B cell (primary cell): ENCODE data around the gene ITFG1. TPM values are rescaled to one million over a fixed set of nuclear protein-coding genes. Genes with fewer than 3 reads are reported as not detected.

Experiments used
- ATAC-seq: fragments of 200-7000 bp; cut with Tn5 transposase; one replicate; pipeline ENCODE4 v1.10.0; 2021; ENCODE audit warnings: low read depth, mild to moderate bottlenecking, moderate number of reproducible peaks, moderate library complexity
- CTCF ChIA-PET: fragments of 350-600 bp; sonication (Branson Sonifier 250); formaldehyde crosslinking; loops from one replicate; lab custom pipeline; 2021; ENCODE audit warnings: antibody characterized with exemption, inconsistent platforms; lab: Charles Lee
- POLR2A ChIA-PET: fragments of 350-600 bp; sonication (Branson Sonifier 250); formaldehyde crosslinking; loops from one replicate; lab custom pipeline; 2021; ENCODE audit warnings: antibody characterized with exemption; lab: Charles Lee
- DNase-seq: peaks from one replicate; pipeline ENCODE4 v3.0.0; 2013
- H2AFZ ChIP-seq: 2 replicates; pipeline ENCODE4 v1.6.1; 2012; ENCODE audit warnings: mild to moderate bottlenecking, low read depth, low read length; ENCODE audit not compliant: insufficient read depth, poor library complexity, severe bottlenecking
- H3K27ac ChIP-seq, 2 donors: 1 replicate in 1 of 2; 2 replicates in 1 of 2; pipeline ENCODE4 v1.5.1; 2012 to 2013; ENCODE audit warnings: low read length in 2 of 2, mild to moderate bottlenecking in 2 of 2, moderate library complexity in 1 of 2
- H3K27me3 ChIP-seq, 4 experiments: fragments of 200-600 bp in 1 of 4; sonication (generic) in 1 of 4; replicated peaks in 1 of 4; 1 replicate in 2 of 4; 2 replicates in 2 of 4; pipeline versions ENCODE4 v1.6.1 to v1.7.0; 2013 to 2016; ENCODE audit warnings: low read length in 3 of 4, mild to moderate bottlenecking in 2 of 4, mixed read lengths in 1 of 4, moderate library complexity in 1 of 4; ENCODE audit not compliant: insufficient read depth in 4 of 4, control insufficient read depth in 3 of 4; ENCODE audit errors: control extremely low read depth in 1 of 4
- H3K36me3 ChIP-seq, 2 experiments: replicated peaks in 1 of 2; 1 replicate in 1 of 2; 2 replicates in 1 of 2; pipeline versions ENCODE4 v1.6.1 to v1.7.1; 2013; ENCODE audit warnings: low read length in 1 of 2; ENCODE audit not compliant: insufficient read depth in 2 of 2, control insufficient read depth in 1 of 2; ENCODE audit errors: control extremely low read depth in 1 of 2, extremely low read depth in 1 of 2
- H3K4me1 ChIP-seq, 2 donors: fragments of 200-600 bp in 1 of 2; sonication (generic) in 1 of 2; 1 replicate in 1 of 2; 2 replicates in 1 of 2; pipeline versions ENCODE4 v1.5.1 to v1.6.1; 2013 to 2017; ENCODE audit warnings: low read length in 2 of 2; ENCODE audit not compliant: control insufficient read depth in 2 of 2, insufficient read depth in 2 of 2
- H3K4me2 ChIP-seq: replicated peaks from 2 replicates; pipeline ENCODE3; 2012; ENCODE audit warnings: mild to moderate bottlenecking, low read depth, low read length; ENCODE audit not compliant: poor library complexity, severe bottlenecking
- H3K4me3 ChIP-seq, 5 experiments: fragments of 200-600 bp in 1 of 5; sonication (generic) in 1 of 5; 1 replicate in 3 of 5; 2 replicates in 2 of 5; pipeline versions ENCODE4 v1.5.1 to v1.7.0; 2011 to 2016; ENCODE audit warnings: low read length in 4 of 5, mild to moderate bottlenecking in 4 of 5, low read depth in 2 of 5, control low read depth in 1 of 5, moderate library complexity in 1 of 5; ENCODE audit not compliant: insufficient read depth in 1 of 5; ENCODE audit errors: control extremely low read depth in 1 of 5, extremely low read depth in 1 of 5
- H3K79me2 ChIP-seq: fragments of 200-600 bp; sonication (generic); one replicate; pipeline ENCODE4 v1.6.0; 2016; ENCODE audit warnings: low read length; ENCODE audit not compliant: control insufficient read depth, insufficient read depth
- H3K9ac ChIP-seq: fragments of 200-600 bp; sonication (generic); 2 replicates; pipeline ENCODE4 v1.6.1; 2017; ENCODE audit warnings: mild to moderate bottlenecking, low read length, moderate library complexity
- H3K9me3 ChIP-seq, 3 donors: one replicate each; pipeline versions ENCODE4 v1.6.1 to v1.7.1; 2013; ENCODE audit warnings: low read length in 2 of 3; ENCODE audit not compliant: control insufficient read depth in 2 of 3, insufficient read depth in 1 of 3; ENCODE audit errors: control extremely low read depth in 1 of 3
- H4K20me1 ChIP-seq: 2 replicates; pipeline ENCODE4 v1.6.0; 2012; ENCODE audit warnings: mild to moderate bottlenecking, low read length; ENCODE audit not compliant: insufficient read depth, control insufficient read depth, poor library complexity, severe bottlenecking
- H3K27ac Mint-ChIP-seq: one replicate; pipeline ENCODE4 v1.8.0; 2021; ENCODE audit warnings: mixed read lengths
- H3K27me3 Mint-ChIP-seq: one replicate; pipeline ENCODE4 v1.8.0; 2021; ENCODE audit warnings: mixed read lengths
- H3K4me1 Mint-ChIP-seq: one replicate; pipeline ENCODE4 v1.8.0; 2021; ENCODE audit warnings: mixed read lengths
- H3K4me3 Mint-ChIP-seq: one replicate; pipeline ENCODE4 v1.8.0; 2021; ENCODE audit warnings: mixed read lengths
- H3K9me3 Mint-ChIP-seq: one replicate; pipeline ENCODE4 v1.8.0; 2022; ENCODE audit warnings: mixed read lengths; ENCODE audit not compliant: insufficient read depth
- CTCF ChIP-seq: fragments of 200-600 bp; IDR thresholded peaks from one replicate; pipeline ENCODE4 v1.8.0; 2022; ENCODE audit warnings: antibody characterized with exemption, mild to moderate bottlenecking
- EZH2 ChIP-seq: IDR thresholded peaks from 2 replicates; pipeline ENCODE4 v1.6.1; 2012; ENCODE audit warnings: borderline replicate concordance, low read depth, mild to moderate bottlenecking, moderate library complexity, low read length; ENCODE audit not compliant: insufficient read depth, poor library complexity, severe bottlenecking
- WGBS: methylation state at CpG from one replicate; pipeline ENCODE4 v1.1.5; 2013; ENCODE audit warnings: missing lambda C conversion rate; ENCODE audit not compliant: insufficient coverage; 5-methylcytosine and 5-hydroxymethylcytosine counted together
- intact Hi-C: fragments of 100-400 bp; cut with micrococcal nuclease; formaldehyde crosslinking; loops from one replicate; pipeline ENCODE4 v1.10.0; 2022
- polyA plus RNA-seq: library from polyadenylated mRNA; depleted of rRNA; stranded (reverse); fragments of >200 nt; gene quantifications from 2 replicates; pipeline ENCODE4 v1.2.3, GENCODE V29; 2012
- total RNA-seq, 2 donors: library from RNA; stranded (reverse); fragments of 120-200 nt in 1 of 2; gene quantifications; 1 replicate in 1 of 2; 2 replicates in 1 of 2; pipeline versions ENCODE4 v1.2.3 to v1.2.4, GENCODE V29; 2013 to 2022

The ITFG1 gene
- total and polyA plus RNA-seq, 2 donors (not counting 1 experiment from before 2014, with no cell fraction given), result 9.7 to 40.4 TPM

DNA sequence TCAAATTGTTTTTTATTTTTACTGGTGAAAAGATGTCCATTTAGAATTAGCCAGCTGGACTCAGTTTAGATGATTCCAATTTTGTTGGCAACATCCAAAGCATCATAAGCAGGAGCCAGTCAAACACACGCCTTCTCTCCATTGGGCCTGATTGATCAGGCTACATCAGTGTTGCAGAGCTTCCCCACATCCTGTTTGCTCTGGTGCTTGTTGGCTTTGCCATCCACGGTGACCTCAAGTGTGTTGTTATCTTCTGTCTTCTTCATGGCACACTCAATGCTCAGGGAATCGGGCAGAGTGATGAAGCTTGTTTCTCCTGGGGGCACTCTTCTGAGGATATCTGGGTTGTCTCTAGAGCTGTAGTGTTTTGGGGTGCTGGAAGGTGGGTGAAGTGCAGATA, 310.8 kb downstream of the ITFG1 start:
- intact Hi-C loops, result no loop called here
- Histone ChIP-seq H2AFZ (no peak overlapping the region), H3K9me3 (peaks cover 0 to 8% (median 4%) of the 10 kb centered on the region in 3 donors), H3K79me2 (no peaks in the 10 kb centered on the region), H3K27ac (no peak overlapping the region), H3K4me1 (no peaks in the 10 kb centered on the region), H4K20me1 (no peaks in the 10 kb centered on the region), H3K36me3 (peaks cover 0 to 10% of the 10 kb centered on the region in 2 experiments), H3K4me2 (no peak overlapping the region), H3K9ac (no peak overlapping the region), H3K4me3 (no peak overlapping the region), H3K27me3 (no peaks in the 10 kb centered on the region)
- Mint-ChIP-seq H3K9me3 (peaks cover 2% of the 10 kb centered on the region), H3K4me1 (no peaks in the 10 kb centered on the region), H3K27ac (no peak overlapping the region), H3K4me3 (no peak overlapping the region), H3K27me3 (no peaks in the 10 kb centered on the region)
- no peak for ATAC-seq
- DNase-seq, result no peak
- TF ChIP-seq CTCF, result no peak
- TF ChIP-seq EZH2, result no peak
- CTCF ChIA-PET, result interaction anchor here (0.6 to 2.1 kb wide), 3 partner anchors 8 to 312 kb away, joined by 3 to 8 read pairs (median 6); no protein-coding TSS in a partner anchor
- 96% methylated on average over 2 of the region's 3 CpGs for WGBS
- POLR2A ChIA-PET, result no interaction called here

- H3K36me3 ChIP-seq, result no peaks in the 10 kb centered on the region
- peak overlapping the region; percentile 93 for H3K4me2 ChIP-seq
- H3K79me2 ChIP-seq, result no peaks in the 10 kb centered on the region
- TF ChIP-seq CTCF (no peak), EZH2 (no peak)
- DNase-seq (no peak), ATAC-seq (no peak)
- no peaks in the 10 kb centered on the region for H4K20me1 ChIP-seq
- Mint-ChIP-seq H3K4me1 (peaks cover 19% of the 10 kb centered on the region), H3K4me3 (peak overlapping the region; percentile 87), H3K9me3 (no peaks in the 10 kb centered on the region), H3K27me3 (no peaks in the 10 kb centered on the region), H3K27ac (peak overlapping the region; percentile 84)
- H3K4me3 ChIP-seq, result peak overlapping the region in 4 of 5 experiments; percentile 36 to 62 (median 58)
- 18% methylated on average over 9 of the region's 10 CpGs for WGBS
- peak overlapping the region; percentile 53 for H3K9ac ChIP-seq
- H2AFZ ChIP-seq, result peak overlapping the region; percentile 80
- H3K27me3 ChIP-seq, result peaks cover 0 to 9% (median 0%) of the 10 kb centered on the region in 4 experiments
- peaks cover 0 to 5% (median 0%) of the 10 kb centered on the region in 3 donors for H3K9me3 ChIP-seq
- ChIA-PET POLR2A (no interaction called here), CTCF (interaction anchor here (0.6 to 6.2 kb wide), 15 partner anchors 18 to 1020 kb away, joined by 3 to 60 read pairs (median 4); partner anchors contain the start of gene ABCC12)
- intact Hi-C loops, result loop anchor here (5.0 to 10.0 kb wide), 5 partner anchors 118 to 1478 kb away; partner anchors contain the start of gene LONP2
- H3K27ac ChIP-seq, result no peak overlapping the region
- peaks cover 9 to 16% of the 10 kb centered on the region in 2 donors for H3K4me1 ChIP-seq
Measured at GRCh38 chr16:47144559-47144877, 316.3 kb downstream of the ITFG1 start.
